Stimulated activated CD4-positive, alpha-beta T cell treated with anti-CD3 and anti-CD28 coated beads, Interleukin-4, amount 100 ng/mL, for 1 hour (primary cell): Measurements from ENCODE around the gene GGTA1.
A peak's percentile ranks its signal among the peaks of the same experiment; 100 is the strongest.
"Not testable (repeated sequence)": the region's sequence is repeated elsewhere in the genome, so short reads cannot be mapped to it uniquely, and the experiment has no call there.

ENCODE experiments used
- DNase-seq: peaks from one replicate; pipeline ENCODE4 v3.0.0-alpha.2; 2020

Gene GGTA1

DNA sequence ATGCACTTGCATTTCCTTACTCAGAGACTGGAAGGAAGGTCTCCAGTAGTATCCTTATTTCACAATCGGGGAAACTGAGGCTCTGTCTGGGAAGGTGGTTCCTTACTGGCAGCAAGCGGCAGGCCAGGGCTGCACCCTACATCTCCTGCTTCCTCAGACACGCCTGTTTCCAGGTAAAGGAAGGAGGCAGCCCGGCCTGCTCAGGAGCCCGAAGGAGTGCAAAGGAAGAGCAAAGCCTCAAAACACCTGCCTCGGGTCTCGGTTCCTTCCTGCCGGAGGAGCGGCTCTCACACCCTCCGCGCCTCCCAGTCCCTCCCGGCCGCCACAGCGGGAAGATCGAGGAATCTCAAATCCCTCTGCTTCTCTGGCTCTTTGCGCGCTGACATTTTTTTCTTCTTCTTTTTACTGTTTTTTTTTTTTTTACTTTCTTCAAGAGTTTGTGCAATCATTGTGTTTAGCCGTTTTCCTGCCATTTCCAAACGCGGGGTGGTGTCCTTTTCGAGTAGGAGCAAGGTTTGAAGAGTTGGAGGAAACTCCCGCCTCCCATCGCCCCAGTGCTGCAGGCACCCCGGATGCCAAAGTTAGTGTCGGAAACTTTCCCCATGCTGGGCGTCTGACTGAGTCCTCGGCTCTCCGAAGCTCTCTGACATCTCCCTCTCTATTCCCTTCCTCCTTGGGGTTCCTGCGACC lies 1.0 kb downstream of the GGTA1 start:
- no peak for DNase-seq

DNA sequence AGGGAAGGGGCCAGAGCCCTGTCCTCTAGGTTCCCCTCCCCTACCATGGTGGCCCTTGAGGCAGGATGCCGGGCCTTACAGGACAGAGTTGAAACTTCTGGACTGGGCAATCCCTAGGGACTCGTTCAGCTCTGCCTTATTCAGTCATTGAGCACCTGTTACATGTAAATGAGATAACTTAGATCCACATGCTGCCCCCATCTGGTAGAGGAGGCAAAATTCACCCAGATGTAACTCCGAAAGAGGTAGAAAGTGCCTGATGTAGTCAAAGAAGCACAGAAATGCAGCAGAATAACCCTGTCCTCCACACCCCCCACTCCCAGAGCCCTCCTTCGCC lies 1.5 kb downstream of the GGTA1 start:
- peak; percentile 9 for DNase-seq

DNA sequence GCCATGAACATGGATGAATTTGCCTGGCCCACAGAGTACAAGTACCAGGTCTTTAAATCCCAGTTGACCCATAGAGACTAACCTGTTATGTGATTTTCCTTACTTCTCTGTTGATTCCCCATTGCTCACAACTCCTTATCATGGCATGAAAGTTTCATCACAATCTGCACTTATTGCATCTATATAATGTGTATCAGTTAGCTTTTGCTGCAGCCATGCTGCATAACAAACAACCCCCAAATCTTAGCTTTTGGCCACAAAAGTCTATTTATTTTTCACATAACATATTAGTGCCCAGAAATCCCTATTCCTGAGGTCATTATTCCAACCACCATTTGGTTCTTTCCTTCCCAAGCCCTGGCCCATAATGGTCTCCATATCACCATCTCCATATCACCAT lies 3.7 kb downstream of the GGTA1 start:
- no peak for DNase-seq

DNA sequence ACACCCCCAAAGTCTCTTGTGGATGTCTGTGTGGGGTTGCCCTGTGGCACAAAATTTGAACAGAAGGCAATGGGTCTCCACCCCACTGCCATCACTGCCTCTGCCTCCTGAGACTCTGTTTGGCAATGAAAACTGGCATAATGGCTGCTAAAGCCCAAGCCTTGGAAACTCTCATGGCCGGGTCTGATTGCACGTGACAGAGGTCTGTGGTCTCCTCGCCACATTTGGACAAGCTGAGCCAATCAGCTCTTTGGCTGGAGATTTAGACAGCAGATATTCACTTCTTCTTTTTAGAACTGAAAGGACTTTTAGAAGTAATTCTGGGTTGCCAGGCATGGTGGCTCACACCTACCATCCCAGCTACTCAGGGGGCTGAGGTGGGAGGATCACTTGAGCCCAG lies 5.5 kb downstream of the GGTA1 start:
- DNase-seq = no peak

DNA sequence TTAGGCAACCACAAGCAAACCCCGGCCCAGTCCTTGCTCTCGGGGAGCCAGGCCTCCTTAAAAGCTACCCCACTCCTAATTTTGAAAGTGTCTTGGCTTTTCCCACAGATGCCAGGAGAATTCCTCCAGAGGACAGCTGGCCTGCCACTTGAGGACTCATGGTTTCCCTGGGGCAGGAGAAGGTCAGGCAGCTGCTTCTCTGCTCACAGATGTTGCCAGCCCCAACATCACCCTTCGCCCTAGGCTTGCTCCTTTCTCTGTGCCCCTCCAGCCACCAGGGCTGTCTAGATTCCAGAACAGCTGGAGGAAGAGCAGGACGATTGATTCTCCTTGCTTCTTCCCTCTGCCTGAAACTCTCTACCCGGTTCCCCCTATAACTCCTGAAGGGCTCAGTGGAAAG lies 8.5 kb downstream of the GGTA1 start:
- no peak for DNase-seq

DNA sequence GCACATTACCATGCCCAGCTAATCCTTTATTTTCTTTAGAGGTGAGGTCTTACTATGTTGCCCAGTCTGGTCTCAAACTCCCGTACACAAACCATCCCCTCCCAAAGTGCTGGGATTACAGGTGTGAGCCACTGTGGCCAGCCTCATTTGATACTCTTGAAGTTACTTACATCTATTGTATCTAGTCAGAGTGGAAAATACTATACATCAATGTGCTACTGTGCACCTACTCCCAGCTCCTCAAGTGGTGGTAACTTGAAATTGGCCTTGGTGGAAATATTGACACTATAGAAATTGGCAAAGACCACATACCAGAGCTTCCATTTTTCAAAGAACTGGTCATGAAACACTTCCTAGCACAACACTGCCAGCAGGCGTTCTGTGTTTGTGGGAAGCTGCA lies 10.3 kb downstream of the GGTA1 start:
- DNase-seq = no peak

DNA sequence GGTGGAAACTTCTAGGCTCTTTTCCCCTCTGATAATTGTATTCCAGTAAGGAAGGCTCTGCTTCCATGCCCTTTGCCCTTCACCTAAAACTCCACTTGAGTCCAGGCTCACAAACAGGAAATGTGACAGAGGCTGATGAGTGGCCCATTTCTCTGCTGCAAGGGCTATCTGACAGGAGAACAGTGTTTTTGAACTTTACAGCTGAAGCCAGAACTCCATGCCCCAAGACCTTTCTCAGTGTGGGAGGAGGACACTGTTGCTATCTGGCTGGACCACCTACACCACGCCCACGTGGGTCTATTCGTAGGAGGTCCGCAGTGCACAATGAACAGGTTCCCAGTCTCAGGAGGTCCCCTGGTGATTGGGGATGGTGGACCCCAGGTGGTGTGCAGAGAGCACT lies 13.6 kb downstream of the GGTA1 start:
- no peak for DNase-seq

DNA sequence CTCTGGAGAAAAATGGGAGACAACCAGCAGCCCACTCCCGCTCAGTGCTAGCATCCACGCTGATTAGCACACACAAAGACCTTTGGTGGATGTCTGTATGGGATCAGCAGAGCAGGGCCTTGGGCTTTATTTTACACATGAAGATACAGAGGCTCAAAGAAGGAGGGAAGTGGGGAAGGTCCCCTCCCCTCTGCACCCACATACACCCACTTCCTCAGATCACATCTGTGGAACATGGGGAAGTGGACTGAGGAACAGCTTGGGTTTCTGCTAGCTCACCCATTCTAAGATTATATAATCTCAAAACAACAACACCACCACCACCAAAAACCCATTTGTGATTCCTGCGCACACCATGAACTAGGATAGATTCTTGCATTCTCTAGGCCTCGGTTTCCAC lies 14.0 kb downstream of the GGTA1 start:
- no peak for DNase-seq

DNA sequence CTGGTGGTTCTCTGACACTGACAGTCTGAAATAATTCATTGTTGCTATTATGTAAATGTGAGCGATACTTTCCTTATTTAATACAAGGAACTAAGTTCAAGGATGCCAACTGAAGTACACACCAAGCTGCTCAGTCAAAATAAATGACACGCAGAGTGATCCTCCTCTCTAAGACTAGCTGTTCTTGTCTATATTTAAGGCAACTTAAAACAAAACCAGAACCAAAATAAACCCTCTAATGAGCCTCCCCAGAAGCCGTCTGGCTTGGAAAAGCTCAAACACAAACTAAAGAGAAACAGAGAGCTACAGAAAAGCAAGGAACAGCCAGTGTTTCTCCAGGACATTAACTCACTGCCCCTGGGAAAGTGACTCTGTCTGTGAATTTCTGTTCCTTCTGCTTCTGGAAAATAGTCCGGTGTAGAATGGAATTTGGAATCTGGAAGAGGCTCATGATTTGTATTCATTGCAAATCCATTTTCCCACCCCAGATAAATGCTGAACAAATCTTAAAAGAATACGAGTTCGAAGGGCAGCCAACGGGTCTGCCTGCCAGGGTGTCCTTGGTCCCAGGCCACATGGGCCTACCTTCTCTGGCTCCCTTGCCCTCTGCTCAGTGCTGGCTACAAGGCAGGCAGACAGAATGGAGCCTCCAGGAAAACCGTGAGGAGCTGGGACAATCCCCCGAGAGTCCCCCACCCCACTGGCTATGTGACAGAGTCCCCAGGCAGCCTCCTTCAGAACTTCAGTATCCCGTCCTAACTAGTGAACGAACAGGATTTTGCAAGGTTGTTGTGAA lies 14.8 kb downstream of the GGTA1 start:
- no peak for DNase-seq

DNA sequence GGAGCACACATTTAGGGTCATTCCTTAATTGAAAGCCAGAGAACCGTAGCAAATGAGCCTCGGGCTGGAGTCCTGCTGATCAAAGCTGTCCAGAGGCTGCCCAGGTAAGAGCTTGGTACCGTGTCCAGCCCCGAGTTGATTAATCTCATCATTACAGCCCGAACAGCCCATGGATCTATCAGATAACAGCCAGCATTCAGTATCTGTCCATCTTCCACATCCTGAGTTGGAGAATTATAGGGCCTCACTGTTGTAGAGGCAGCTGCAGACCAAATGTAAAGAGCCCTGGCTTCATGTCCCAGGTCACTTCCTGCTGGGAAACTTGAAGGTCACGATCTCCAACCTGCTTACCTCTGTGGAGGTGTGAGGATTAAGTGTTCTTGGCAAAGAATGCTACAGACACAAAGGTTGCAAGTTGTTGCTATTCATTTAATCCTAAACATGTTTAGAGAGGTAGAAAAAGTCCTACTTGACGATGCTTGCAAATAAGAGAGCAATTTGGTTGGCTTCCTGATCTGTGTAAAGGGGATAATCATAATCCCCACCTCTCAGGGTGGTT lies 16.1 kb downstream of the GGTA1 start:
- no peak for DNase-seq

DNA sequence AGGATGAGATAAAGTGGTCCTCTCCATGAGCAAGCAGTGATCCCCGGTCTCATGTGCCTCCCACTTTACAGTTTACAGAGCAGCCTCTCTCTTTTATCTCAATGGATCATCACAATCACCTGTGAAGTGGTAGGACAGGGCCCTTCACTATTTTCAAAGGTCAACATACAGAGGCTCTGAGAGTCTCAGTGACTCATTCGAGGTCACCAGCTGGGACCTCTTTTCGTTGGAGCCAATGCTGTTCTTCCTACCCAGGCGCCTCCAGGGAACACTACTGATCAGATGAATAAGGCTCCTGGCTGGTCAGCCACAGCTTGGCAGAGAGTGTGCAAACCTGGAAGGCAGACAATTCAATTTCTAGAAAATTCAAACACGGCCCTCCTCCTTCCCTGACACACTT lies 16.6 kb downstream of the GGTA1 start:
- no peak for DNase-seq

DNA sequence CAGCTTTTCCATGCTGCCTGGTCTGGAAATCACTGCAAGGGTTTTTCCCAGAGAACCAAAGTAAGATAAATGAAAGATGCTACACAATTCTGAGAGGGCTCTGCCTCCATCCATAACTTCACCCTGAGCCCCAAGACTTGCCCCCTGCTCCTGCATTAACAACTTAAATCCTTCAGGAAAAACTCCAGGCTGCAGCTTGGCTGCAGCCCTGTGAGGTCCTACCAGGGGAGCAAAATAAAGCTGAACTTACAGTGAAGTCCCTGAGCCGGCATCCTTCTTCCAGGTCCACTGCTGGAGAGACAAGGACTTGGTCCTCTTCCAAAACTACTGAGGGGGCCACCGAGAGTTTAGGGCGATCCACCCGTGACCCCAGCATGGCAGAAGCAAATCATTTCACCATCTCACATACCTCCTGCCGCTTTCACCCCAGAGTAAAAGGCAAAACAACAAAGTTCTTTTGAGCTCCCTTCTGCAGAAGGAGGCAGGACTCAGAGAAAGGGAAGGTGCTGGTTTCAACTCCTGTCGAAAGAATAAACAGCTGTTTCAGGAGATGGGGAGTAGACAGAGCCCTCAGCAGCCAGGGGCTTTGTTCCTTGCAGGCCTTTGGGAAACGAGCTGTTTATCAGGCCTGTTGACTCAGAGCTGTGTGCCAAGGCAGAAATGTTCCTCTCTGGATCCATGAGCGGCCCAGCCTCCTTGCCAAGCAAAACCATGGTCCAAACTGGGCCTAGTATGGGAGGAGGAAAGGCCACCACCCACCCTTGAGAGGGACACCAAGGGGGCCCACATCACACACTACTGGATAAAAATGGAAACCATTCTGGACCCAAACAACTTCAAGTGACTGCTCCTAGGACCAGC lies 20.6 kb downstream of the GGTA1 start:
- DNase-seq = no peak

DNA sequence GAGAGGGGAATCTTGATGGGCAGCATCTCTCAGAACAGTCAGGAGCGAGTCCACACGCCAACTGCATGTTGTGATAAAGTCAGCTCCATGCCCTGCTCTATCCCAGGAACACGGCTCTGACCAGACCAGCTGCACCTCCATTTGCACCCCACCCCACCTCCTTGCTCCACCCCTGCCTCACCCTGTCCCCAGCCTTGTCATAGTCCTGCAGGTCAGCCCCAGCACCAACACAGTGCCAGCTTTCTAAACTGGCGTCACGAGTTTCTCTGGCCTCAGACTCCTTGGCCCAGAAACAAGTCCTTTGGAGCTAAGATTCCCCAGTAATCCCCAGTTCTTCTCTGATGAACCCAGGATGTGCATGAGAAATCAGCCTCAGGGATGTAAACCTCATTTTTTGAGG lies 23.5 kb downstream of the GGTA1 start:
- DNase-seq = no peak

DNA sequence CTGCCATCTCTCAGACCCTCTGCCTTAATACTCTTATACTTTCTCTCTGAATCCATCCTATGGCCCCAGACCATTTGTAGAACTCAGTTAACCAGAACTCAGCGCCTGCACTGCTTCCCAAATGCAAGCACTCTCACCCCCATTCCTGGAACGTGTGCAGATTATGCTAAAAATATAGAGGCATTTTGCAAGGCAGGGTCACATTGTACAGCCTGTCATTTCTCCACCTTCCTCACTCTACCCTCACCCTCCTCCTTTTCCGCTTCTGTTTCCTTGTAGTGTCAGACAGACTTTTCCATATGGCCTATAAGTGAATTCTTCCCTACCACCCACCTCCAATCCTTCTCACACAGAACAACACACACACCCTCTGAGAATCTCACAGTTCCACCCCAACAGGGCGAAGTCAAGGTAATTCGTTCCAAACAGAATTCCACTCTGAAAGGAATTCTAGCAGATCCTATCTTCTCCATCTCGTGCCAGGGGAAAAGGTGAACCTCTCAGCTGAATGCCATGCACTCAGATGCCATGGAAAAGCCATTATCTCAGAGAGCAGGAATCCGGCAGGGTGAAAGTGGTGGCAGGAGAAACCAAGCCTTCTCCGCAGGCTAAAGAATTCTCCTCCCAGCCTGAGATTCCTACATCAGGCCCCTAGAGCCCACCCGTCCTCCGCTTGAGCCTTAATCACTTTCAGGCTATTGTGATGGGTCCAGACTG lies 25.3 kb downstream of the GGTA1 start:
- DNase-seq = no peak

DNA sequence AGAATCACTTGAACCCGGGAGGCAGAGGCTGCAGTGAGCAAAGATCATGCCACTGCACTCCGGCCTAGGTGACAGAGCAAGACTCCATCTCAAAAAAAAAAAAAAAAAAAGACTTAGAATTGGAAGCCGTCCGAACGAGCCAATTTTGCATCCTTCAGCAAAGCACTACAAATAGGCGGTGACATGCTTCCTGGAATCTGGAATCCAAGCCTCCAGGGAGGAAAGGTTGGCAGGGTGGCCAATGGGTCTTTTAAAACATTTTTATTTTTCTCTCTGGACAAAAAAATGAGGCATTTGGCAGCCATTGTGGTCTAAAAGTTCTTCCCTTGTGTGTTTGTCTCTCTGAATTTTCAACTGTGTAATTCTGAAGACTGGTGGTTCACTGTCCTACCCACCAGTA lies 26.4 kb downstream of the GGTA1 start:
- no peak for DNase-seq

DNA sequence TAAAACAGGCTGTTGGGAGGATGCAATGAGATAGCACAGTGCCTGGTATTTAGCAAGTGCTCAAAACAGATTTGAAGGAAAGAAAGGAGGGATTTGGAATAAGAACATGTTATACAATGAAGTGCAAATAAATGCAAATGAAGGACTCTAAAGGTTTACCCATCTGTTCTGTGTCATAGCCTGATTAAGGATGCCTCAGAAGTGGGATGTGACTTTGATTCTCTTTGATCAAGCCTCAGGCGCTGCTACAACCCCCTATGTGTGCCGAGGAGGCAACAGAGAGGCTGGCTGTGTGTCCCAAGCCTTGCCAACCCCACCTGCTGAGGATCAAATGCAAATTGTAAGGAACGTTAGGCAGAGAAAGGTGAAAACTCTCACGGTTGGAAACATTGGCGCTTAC lies 27.2 kb downstream of the GGTA1 start:
- DNase-seq = no peak

DNA sequence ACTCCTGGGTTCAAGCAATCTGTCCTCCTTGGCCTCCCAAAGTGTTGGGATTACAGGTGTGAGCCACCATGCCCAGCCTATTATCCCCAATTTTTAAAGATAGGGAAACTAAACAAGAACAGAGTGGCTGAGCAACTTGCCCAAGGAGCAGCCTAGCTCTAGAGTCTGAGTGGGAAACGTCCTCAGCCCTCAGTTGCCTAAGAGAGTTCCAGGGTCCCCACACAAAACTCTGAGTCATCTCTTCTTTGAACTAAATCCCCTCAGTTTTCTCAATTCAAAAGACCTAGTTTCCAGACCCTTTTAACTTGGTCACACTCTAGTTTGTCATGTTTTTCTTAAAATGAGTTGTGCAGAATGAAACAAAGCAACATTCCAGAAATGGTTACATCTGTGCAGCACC lies 33.5 kb downstream of the GGTA1 start:
- DNase-seq = no peak

DNA sequence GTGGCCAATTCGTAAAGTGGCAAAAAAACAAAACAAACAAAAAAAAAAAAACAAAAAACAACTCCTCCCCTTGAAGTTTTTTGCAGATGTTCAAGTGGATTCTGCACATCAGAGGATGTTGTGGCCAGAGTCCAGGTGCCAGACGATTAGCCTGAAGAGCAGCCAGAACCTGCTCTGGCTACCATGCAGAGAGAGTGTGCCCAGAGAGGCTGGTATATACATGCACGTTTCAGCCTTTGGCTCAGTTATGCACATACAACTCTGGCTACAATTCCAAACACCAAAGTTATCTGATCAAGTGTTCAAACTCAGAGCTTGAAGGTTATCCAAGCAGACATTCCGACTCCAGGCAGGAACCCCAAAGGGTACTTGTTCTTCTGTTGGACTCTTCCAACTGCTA lies 34.7 kb downstream of the GGTA1 start:
- DNase-seq = no peak

DNA sequence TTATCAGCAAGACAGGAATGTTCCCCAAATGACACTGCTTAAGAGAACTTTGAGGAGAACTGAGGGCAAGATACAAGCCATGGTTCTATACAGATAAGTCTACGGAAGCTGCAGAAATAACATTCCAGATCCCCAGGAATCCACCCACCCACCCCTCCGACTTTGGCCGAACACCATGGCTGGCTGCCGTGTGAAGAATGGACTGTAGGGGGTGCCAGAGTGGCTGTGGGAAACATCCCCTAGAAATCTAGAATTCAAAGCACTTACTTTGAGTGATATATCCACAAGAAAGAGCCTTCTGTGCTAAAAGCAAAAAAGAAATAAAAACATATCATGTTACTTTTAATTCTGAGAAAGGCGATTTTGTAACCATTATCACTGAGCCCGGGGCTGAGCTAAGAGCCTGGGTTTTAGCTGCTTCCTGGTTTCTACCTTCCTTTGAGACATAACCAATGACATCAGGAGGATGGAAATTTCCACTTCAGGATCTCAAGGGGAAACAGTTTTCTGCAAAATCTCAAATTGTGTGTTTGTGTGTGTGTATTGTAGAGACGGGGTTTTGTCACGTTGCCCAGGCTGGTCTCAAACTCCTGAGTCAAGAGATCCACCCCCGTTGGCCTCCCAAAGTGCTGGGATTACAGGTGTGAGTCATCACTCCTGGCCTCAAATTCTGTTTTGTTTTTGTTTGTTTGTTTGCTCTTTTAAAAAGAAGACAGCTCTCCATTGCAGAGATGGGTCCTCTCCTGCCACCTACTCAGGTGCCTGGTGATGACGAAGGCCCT lies 36.4 kb downstream of the GGTA1 start:
- peak; percentile 13 for DNase-seq

DNA sequence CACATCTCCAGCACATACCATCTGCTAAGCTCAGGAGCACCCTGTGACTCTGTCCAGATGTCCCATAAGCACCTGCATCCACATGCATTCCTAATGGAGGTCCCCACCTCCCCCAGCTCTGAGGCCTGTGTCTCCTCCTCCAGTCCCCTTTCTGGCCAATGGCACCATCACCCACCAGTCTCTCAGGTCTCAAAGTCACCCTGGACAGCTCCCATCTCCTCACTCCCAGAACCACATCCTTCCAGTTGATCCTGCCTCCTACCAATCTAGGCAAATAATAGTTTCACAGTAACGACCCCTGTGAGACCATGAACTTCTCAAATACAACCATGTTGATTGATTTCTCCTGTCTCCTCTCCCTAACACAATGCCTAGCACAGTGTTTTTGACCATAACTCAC lies 40.1 kb downstream of the GGTA1 start:
- DNase-seq = no peak

DNA sequence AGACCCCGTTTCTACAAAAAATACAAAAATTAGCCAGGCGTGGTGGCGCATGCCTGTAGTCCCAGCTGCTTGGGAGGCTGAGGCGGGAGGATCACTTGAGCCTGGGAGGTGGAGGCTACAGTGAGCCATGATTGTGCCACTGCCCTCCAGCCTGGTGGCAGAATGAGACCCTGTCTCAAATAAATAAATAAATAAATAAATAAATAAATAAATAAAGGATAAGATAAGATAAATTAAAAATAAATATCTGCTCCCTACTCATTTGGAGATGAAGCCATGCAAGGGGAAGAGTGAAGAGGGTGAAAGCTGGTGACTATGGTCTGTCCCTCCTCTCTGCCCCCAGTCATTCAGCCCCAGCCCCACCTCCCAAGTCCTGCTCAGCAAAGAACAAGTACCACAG lies 41.2 kb downstream of the GGTA1 start:
- DNase-seq = not testable (repeated sequence)
